ENCODE data around the gene RSAD1.
A peak's percentile ranks its signal among the peaks of the same experiment; 100 is the strongest.

The RSAD1 gene

GRCh38 chr17:50492214-50492613, 13.6 kb downstream of the RSAD1 start:
- DNase-seq (ENCODE audit: low read depth in 1 of 2, low spot score in 1 of 2) = no peak

GRCh38 chr17:50493744-50494143, 15.1 kb downstream of the RSAD1 start:
- DNase-seq (ENCODE audit: low read depth in 1 of 2, low spot score in 1 of 2) = no peak

DNA sequence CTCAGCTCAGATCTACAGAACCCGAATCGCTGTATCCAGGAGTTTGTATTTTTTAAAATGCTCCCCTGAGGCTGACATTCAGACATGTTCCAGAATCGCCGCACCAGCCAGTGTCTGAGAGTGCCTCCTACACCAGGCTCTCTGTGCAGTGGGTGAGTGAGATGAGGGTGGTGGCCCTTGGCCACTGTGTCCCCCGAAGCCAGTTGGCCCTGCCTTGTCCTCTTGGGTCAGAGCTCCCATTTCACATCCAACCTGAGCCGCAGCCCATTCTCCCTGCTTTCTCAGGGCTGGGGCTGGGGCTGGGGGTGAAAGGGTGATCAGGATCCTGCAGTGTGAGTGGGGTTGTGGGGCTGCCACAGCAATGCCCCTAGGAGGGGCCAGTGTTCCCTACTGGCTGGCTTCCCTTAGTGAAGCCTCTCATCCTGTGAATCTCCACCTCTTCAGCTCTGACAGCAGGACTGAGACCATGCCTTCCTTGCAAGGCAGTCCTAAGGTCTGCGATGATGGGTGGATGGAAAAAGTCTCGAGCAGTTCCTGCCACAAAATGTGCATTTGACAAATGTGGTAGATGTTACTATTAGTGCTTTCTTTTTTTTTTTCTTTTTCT, 16.7 kb downstream of the RSAD1 start:
- no peak for DNase-seq (ENCODE audit: low read depth in 1 of 2, low spot score in 1 of 2)

DNA sequence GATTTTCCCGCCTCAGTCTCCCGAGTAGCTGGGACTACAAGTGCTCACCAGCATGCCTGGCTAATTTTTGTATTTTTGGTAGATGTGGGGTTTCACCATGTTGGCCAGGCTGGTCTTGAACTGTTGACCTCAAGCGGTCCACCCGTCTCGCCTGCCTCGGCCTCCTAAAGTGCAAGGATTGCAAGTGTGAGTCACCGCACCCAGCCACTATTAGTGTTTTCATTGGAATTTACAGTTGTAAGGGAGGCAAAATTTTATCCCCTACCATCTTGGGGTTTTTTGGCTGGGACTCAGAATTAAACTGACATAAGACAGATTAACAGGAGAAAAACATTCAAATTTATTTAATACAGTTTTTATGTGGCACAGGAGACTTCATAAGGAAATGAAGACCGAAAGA, 17.3 kb downstream of the RSAD1 start:
- DNase-seq (ENCODE audit: low read depth in 1 of 2, low spot score in 1 of 2) = no peak

DNA sequence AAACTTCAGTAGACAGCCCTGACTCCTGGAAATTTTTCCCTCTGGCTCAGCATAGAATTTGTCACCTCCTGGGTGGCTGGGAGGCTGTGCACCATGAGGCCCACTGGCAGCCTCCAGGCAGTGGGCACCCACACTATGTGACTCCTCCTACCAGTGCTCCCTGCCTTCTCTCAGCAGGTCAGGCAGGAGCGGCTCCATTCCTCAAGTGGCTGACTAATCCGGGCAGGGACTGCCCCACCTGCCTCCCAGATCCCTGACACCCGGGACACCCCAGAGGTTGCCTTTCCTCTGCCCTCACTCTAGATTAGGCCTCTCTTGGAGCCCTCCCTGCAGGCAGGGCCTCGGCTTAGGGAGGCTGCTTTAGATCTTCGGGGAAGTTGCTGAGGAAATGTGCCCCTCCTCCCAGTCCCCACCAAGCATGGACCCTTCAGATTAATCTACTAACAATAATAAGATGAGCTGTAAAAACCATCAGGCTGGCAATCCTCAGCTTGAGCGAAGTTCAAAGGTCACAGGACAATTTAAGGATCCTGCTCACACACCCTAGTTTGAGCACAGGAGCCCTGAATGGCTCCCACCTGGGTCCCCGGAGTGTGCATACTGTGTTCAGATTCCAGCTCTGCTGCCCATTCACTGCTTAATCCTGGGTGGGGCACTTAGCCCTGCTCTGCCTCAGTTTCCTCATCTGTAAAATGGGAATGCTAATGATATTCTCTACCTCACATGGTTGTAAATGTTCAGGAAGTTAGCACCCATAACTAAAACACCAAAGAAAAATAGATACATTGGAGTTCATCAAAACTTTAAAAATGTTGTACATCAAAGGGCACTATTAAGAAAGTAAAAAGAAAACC, 19.6 kb downstream of the RSAD1 start:
- no peak for DNase-seq (ENCODE audit: low read depth in 1 of 2, low spot score in 1 of 2)

DNA sequence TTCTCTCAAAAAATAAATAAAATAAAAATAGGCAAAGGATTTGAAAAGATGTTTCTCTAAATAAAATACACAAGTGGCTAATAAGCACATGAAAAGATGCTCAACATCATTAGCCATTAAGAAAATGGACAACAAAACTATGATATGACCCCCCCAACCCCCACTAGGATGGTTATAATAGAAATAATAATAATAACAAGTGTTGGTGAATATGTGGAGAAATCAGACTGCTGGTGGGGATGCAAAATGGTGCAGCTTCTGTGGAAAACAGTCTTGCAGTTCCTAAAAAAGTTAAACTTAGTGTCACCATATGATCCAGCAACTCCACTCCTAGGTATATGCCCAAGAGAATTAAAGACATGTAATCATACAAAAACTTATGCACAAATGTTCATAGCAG, 20.6 kb downstream of the RSAD1 start:
- no peak for DNase-seq (ENCODE audit: low read depth in 1 of 2, low spot score in 1 of 2)

DNA sequence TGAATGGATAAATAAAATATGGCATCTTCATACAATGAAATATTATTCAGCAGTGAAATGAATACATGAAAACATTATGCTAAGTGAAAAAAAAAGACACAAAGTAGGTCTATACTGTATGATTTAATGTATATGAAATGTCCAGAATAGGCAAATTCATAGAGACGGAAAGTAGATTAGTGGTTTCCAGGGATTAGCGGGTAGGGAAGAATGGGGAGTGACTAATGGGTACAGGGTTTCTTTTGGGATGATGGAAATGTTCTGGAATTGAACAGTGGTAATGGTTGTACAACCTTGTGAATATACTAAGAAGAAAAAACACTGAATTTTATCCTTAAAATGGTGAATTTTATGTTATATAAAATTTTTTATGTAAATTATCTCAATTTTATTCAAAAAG, 21.1 kb downstream of the RSAD1 start:
- DNase-seq (ENCODE audit: low read depth in 1 of 2, low spot score in 1 of 2) = no peak

DNA sequence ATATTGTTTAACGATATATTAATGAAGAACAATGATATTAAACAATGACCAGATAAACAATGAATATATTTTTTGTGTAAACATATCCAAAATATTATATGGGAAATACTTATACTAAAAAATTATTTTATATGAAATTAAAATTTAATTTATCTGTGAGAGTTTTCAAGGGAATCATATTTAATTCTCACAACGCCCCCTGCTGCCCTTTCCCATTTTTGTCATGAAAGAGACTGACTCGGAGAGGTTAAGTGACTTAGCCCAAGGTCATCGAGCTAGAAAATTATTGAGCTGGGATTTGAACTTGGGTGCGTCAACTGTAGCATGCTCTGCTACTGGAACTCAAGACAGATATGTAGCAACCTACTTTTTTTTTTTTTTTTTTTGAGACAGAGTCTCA, 22.4 kb downstream of the RSAD1 start:
- no peak for DNase-seq (ENCODE audit: low read depth in 1 of 2, low spot score in 1 of 2)

DNA sequence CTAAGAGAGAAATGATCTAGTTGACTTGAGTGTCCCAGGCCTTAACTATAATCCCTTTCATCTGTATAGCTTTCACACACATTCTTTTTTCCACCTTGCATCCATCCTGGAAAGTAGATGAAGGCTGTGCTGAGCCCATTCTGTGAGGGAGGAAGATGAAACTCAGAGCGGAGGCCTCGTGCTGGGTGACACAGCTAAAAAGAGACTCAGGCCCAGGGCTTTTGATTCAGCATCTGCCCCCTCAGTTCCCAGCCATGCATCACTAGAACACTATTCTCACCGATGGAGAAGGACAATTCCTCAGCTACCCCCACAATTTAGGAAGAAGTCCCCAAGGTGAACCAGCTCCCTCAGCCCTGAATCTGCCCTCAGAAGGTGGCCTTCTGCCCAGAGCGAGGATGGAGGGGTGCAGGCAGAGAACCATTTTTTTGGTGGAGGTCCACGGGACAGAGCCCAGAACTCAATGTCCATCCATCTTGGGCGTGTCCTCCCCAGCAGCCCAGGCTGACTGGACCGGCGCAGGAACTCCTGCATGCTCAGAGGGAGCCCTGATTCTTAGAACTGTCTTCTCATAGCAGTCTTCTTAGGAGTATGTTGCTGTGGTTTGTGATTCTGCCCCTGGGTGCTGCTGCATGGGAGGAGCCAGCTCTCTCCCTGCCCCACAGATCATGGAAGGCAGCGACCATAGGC, 23.8 kb downstream of the RSAD1 start:
- no peak for DNase-seq (ENCODE audit: low read depth in 1 of 2, low spot score in 1 of 2)

GRCh38 chr17:50505591-50506130, 27.0 kb downstream of the RSAD1 start:
- DNase-seq (ENCODE audit: low read depth in 1 of 2, low spot score in 1 of 2) = no peak

GRCh38 chr17:50506298-50506697, 27.6 kb downstream of the RSAD1 start:
- DNase-seq (ENCODE audit: low read depth in 1 of 2, low spot score in 1 of 2) = no peak

GRCh38 chr17:50507871-50508572, 29.4 kb downstream of the RSAD1 start, which contains the start of gene MYCBPAP:
MYCBPAP (plus strand) TSS chr17:50508439; CDS start chr17:50508675, 236 bp downstream.
- peak; percentile 45 to 60 for DNase-seq (ENCODE audit: low read depth in 1 of 2, low spot score in 1 of 2)

- DNase-seq (ENCODE audit: low read depth in 1 of 2, low spot score in 1 of 2) = no peak
Observed at GRCh38 chr17:50508573-50509460, 30.2 kb downstream of the RSAD1 start.

- DNase-seq (ENCODE audit: low read depth in 1 of 2, low spot score in 1 of 2) = no peak
Observed at GRCh38 chr17:50511058-50511457, 32.4 kb downstream of the RSAD1 start.

DNA sequence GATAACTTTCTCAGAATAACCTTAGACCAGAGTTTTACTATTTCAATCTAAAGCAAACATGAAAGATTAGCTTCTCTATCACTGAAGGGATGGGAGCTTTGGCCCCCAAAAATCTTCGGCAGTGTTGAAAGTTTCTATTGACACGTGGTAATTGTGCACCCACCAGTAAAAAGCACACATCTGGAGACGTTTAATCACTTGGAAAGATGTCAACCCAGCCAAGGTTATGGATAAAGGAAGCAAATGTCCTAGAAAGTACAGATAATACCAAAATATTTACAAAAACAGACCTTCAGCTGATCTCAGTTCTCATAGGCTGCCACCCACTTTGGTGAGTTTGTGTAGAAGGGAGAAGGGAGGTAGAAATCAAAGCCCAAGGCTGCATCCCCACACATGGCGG, 34.8 kb downstream of the RSAD1 start:
- no peak for DNase-seq (ENCODE audit: low read depth in 1 of 2, low spot score in 1 of 2)

DNA sequence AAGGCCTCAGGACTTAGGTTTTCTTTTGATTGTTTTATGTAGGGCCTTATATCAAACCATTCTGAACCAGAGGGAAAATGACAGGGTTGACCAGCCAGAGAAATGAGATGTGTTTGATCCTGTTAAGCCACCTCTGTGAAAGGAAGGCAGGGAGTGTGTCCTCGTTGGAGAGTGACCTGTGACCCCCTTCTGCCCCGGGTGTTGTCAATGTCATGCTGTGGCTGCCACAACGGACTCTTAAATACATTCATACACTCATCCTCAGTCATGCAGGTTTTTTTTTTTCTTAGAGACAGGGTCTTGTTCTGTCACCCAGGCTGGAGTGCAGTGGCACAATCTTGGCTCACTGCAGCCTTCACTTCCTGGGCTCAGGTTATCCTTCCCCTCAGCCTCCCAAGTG, 35.7 kb downstream of the RSAD1 start:
- no peak for DNase-seq (ENCODE audit: low read depth in 1 of 2, low spot score in 1 of 2)

DNA sequence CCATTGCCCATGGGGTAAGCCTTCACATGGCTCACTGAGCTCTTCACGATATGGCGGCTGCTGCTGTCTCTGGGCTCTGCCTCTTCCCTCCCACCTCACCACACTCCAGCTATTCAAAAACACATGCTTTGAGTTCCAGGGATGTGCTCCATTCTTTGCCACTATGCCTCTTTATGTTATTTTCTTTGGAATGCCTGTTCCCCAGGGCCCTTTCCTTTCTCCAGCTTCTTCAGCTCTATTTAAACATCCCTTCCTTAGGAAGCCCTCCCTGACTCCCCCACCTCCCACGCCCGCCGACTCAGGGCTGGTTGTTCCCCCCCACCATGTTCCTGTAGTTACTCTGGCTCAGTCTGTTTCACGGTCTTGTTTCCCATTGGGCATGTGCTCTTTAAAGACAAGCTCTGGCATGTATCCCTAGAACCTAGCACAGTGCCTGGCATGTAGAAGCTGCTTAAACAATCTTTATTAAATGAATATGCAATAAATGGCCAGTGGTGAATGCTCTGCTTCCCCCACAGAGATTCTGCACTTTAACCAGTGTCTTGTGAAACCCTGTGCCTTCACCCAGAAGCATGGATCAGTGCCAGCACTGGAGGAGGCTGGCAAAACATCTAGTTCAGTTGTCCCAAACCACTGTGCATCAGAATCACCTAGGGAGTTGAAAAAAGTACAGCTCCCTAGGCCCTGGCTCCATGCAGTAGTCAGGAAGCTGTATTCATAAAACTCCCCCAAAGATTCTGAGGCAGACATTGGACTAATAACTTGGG, 36.5 kb downstream of the RSAD1 start:
- DNase-seq (ENCODE audit: low read depth in 1 of 2, low spot score in 1 of 2) = no peak

- DNase-seq (ENCODE audit: low read depth in 1 of 2, low spot score in 1 of 2) = no peak
Observed at GRCh38 chr17:50517011-50517410, 38.4 kb downstream of the RSAD1 start.

Data from activated T-helper 1 cell treated with anti-CD3 and anti-CD28 coated beads, Interleukin-2, amount 50 U/mL, for 16 hours (primary cell).